ENCODE data around the gene MPZ. TPM values are rescaled to one million over a fixed set of nuclear protein-coding genes. Genes with fewer than 3 reads are reported as not detected.
A peak's percentile ranks its signal among the peaks of the same experiment; 100 is the strongest.
"Not testable (repeated sequence)": the region's sequence is repeated elsewhere in the genome, so short reads cannot be mapped to it uniquely, and the experiment has no call there.

MPZ gene
- 10 to 100 TPM in 1 of 4 donors, 1 to 10 TPM in 3; 4.2 to 12.5 (median 4.6) TPM for polyA plus RNA-seq (ENCODE audit: insufficient read length in 4 of 4)

DNA sequence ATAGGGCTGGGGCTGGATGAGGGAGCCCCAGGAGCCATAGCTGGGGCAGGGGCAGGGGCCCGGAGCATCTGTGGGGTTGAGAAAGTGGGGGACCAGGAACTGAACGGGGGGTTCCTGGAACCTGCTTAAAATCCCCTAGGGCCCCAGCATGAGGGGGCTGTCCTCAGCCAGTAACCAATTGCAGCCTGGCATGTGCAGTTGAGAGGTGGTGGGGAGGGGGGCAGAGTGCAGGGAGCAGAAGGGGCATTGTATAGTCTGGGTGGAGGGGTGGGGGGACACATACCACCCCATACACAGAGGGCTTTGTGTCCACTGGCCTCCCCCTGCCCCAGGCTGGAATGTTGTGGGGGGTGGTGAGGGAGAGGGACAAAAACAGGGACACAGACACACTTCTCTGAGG, at the start of gene MPZ:
TSS of gene MPZ (minus strand) at position 101 of the 400 bp plus-strand sequence. CDS start at position 38, 63 bp downstream.
- no peak for DNase-seq (ENCODE audit: low read depth in 4 of 4, low spot score in 3 of 4)

DNA sequence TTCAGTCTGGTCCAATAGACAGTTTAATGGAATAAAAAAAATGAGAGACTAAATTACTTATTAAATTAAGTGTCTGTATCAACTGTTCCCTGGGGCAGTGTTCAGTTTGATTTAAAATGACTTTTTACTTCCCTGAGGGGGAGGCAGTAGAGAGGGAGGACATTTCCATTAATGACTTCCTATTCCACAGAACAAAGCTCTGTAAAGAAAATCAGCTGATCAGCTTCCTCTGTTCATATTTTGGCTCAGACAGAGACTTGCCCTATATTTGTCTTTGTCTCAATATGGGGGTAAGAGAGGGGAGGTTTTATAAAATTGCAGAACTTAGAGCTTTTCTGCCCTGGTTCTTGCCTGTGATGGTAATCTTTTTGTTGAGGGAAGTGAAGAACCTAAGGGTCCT, 49.5 kb upstream of the MPZ start:
- DNase-seq (ENCODE audit: low read depth in 4 of 4, low spot score in 3 of 4), result no peak

DNA sequence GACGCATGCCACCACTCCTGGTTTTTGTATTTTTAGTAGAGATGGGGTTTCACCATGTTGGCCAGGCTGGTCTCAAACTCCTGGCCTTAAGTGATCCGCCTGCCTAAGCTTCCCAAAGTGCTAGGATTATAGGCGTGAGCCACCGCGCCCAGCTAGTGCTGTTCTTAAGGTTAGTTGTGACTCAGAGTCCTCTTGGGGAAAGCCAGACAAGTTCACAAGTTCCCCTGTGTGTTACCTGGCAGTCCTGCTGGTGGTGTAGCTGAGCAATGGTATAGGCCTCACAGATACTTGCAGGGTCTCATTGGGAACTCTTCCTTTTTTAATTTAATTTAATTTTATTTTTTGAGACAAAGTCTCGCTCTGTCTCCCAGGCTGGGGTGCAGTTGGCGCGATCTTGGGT, 47.3 kb upstream of the MPZ start:
- DNase-seq (ENCODE audit: low read depth in 4 of 4, low spot score in 3 of 4), result no peak

DNA sequence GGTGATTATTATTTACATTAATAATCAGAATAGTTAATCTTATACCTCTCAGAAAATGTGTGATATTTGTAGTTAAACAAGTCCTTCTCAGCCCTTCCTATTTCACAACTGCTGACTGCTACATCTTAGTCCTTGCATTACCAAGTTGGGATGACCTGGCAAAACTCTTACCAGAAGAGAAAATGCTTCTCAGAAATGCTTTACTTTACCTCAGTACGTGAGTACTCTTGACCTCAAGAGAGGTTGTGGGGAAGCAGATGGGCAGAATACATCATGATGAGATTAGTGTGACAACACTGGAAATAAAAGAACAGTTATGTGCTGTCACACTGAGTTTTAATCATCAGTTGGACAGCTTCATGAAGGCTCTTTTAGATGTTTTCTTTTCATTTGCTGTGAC, 41.7 kb upstream of the MPZ start:
- DNase-seq (ENCODE audit: low read depth in 4 of 4, low spot score in 3 of 4), result no peak

DNA sequence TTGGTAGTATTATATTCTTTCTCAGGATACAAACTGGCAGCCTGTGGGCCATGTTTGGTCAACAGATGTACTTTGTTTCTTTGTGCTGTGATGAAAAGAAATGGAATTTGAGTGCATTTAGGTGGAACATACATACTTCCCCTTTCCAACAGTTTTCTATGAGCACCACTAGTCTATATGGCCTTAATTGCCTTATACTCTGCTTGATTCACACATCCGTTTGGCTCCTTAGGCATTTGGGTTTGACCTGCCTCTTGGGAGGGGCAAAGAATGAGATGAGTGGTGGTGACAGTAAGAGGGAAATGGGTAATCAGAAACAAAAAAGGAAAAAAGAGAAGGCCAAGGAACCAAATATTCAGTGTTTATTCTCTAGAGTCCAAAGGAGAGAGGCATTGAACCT, 40.9 kb upstream of the MPZ start:
- DNase-seq (ENCODE audit: low read depth in 4 of 4, low spot score in 3 of 4), result no peak

DNA sequence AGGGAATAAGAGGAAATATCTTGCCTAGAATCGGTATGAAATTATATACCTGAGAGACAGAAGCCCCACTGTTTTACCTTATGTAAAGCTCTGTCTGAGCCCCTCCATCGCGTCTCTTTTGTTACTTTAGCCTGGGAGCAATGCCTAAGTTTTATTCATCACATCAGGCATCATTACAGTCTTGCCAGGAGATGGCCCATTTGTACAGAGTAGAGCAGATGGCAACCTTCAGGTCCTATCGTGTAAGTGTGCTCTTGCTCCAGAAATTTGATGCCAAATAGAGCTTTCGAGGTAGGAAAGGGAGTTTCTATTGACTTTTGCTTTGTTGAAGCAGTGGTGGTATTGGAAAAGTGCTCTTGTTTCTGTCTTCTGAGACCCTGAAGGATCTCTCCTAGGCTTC, 33.1 kb upstream of the MPZ start:
- no peak for DNase-seq (ENCODE audit: low read depth in 4 of 4, low spot score in 3 of 4)

DNA sequence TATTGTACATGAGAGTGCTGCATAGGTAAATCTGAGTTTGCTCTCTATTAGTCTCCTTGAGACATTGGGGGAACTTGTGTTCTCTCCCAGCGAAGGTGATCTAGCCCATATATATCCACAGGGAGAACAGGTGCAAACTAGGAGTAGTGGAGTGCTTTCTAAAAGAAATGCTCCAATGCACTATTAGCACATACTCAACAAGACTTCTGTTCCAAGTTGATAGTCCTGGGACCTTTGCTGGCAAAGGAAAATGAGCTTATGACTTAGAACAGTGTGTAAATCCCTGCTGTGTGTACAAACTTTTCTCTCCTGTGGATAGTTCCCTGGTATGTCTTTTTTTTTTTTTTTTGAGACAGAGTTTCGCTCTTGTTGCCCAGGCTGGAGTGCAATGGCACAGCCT, 32.4 kb upstream of the MPZ start:
- DNase-seq (ENCODE audit: low read depth in 4 of 4, low spot score in 3 of 4), result no peak

DNA sequence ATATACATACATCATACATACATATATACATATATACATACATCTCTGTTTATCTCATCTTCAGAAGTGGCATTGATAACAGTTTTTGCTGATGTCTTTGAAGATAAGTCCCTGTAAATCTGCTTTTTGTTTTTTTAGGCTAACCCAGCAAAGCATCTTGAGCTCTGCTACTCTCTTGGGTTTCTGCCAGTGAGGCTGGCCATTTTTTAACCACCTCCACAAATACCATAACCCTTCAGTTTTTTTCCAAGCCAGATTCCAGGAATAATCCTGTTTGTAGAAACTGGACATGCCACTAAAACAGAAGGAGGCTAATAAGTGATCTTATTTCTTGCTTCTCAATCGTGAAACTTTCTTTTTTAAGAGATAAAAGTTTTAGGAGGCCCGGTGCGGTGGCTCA, 26.0 kb upstream of the MPZ start:
- no peak for DNase-seq (ENCODE audit: low read depth in 4 of 4, low spot score in 3 of 4)

DNA sequence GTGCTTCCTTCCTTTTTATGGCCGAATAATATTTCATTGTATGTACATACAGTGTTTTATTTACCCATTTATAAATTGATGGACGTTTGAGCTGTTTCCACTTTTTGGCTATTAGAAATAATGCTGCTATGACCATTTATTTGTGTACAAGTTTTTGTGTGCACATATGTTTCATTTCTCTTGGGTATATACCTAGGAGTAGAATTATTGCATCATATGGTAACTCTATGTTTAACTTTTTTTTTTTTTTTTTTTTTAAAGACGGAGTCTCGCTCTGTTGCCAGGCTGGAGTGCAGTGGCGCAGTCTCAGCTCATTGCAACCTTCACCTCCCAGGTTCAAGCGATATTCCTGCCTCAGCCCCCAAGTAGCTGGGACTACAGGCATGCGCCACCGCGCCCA, 23.4 kb upstream of the MPZ start:
- DNase-seq (ENCODE audit: low read depth in 4 of 4, low spot score in 3 of 4), result no peak

DNA sequence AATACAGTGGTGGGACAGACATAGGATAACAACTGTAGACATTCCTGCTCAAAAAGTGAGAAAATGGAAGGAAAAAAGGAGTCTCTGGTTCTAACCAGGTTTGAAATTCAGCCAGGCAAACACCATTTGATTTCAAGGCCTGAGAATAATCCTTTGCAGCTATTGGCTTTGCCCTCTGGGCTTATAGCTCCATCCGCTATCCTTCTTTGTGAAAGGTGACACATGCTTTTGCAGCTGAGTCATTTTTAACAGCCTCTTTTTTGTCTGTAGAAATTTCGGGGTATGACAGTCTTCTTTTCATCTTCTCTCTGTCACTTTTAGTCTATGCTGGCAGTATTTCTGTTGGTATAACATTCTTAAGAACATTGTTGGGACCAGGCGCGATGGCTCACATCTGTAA, 20.6 kb upstream of the MPZ start:
- no peak for DNase-seq (ENCODE audit: low read depth in 4 of 4, low spot score in 3 of 4)

DNA sequence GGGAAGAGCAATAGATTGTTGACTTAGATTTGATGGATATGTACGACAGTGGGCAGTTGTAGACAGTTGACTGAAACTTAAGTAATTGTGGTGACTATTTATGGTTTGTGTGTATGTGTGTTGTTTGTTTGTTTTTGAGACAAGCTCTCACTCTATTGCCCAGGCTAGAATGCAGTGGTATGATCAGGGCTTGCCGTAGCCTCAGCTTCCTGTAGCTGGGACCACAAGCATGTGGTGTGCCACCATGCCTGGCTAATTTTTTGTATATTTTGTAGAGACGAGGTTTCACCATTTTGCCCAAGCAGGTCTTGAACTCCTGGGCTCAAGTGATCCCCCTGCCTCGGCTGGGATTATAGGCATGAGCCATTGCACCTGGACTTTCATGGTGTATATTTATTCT, 14.3 kb upstream of the MPZ start:
- no peak for DNase-seq (ENCODE audit: low read depth in 4 of 4, low spot score in 3 of 4)

DNA sequence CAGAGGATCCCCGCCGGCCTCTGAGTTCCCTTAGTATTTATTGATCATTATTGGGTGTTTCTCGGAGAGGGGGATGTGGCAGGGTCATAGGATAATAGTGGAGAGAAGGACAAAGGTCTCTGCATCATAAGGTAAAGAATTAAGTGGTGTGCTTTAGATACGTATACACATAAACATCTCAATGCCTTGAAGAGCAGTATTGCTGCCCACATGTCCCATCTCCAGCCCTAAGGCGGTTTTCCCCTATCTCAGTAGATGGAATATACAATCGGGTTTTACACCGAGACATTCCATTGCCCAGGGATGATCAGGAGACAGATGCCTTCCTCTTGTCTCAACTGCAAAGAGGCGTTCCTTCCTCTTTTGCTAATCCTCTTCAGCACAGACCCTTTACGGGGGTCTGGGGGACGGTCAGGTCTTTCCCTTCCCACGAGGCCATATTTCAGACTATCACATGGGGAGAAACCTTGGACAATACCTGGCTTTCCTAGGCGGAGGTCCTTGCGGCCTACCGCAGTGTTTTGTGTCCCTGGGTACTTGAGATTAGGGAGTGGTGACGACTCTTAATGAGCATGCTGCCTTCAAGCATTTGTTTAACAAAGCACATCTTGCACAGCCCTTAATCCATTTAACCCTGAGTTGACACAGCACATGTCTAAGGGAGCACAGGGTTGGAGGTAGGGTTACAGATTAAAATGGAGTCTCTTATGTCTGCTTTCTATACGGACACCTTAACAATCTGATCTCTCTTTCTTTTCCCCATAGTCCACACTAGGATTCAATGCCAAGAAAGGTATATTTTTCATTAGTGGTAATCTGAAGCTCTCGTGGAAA, 6.3 kb upstream of the MPZ start:
- not testable (repeated sequence) for DNase-seq (ENCODE audit: low read depth in 4 of 4, low spot score in 3 of 4)

DNA sequence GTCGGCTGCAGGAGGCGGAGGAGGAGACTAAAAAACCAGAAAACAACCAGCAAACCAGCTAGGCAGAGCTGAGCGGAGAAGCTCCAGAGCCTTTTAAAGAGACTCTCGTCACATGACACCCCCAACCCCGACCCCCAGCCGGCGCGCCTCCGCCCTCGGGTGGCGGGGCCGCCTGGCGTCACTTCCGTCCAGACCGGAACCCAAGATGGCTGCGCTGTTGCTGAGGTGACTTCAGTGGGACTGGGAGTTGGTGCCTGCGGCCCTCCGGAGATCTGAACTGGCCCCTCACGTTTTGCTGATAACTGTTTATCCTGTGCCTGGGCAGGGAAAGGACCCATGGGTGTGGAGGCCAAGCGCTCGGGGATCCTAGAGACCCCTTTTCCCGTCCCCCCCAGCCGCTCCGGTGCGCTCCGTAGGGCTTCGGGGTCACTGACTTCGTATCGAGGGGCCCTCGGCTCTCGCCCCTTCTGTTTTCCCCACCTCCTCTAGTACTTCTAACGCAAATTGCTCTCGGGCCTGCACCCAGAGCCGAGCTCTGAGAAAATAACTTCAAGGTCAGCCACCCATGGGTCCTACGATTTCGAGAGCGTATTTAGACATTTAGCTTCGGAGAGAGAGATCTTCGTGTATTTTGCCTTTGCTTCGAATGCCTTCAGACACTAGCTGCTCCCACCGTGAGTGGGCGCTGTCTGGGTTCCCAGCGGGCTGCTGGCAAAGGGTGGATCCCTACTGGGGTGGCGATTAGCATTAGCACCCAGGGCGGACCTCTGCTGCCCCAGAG, 4.6 kb upstream of the MPZ start, which contains the start of gene SDHC:
TSS of gene SDHC (plus strand) at position 181 of the 781 bp plus-strand sequence. CDS start at position 206, 25 bp downstream.
- DNase-seq (ENCODE audit: low read depth in 4 of 4, low spot score in 3 of 4), result peak; percentile 81 to 85 (median 84)

DNA sequence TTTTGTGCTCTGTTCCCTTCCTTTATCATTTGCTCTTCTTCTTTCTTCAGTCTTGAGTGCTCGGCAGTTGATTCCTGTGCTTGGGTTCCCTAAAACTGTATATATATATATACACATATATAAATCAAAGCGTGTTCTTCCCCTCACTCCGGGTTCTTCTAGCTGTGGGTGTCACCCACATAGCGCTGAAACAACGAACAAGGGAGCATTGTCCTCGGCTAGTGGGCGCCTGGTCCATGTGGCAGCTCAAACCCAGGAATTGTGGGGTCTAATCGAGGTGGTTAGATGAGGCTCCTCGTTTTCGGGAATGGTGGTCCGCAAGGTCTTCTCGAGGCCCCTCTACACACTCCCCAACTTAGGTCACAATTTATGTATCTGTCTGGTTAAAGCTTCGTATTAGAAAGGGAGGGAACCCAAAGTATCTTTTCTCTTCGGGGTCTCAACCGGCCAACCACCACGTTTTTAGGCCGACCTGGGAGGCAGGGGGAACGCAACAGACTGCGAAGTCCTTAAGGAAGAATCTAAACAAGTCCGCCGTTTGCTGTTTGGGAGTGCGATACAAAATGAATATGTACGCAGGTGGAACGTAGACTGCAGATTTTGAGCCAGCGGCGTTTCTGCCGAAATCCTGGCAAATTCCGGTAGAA, 3.9 kb upstream of the MPZ start:
- DNase-seq (ENCODE audit: low read depth in 4 of 4, low spot score in 3 of 4), result no peak

DNA sequence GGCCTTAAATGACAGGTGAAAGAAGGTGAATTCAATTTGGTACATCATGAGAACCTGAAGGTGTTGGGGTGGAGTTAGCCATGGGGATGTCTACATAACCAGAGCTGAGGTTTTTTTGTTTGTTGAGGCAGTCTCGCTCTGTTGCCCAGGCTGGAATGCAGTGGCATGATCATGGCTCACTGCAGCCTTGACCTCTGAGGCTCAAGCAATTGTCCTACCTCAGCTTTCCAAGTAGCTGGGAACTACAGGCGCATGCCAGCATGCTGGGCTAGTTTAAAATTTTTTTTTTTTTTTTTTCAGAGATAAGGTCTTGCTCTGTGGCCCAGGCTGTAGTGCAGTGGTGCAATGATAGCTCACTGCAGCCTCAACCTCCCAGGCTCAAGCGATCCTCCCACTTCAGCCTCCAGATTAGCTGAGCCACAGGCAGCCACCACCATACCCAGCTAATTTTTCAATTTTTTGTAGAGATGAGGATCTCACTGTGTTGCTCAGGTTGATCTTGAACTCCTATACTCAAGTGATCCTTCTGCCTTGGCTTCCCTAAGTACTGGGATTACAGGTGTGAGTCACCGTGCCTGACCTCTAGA, 1.9 kb upstream of the MPZ start:
- DNase-seq (ENCODE audit: low read depth in 4 of 4, low spot score in 3 of 4), result no peak

DNA sequence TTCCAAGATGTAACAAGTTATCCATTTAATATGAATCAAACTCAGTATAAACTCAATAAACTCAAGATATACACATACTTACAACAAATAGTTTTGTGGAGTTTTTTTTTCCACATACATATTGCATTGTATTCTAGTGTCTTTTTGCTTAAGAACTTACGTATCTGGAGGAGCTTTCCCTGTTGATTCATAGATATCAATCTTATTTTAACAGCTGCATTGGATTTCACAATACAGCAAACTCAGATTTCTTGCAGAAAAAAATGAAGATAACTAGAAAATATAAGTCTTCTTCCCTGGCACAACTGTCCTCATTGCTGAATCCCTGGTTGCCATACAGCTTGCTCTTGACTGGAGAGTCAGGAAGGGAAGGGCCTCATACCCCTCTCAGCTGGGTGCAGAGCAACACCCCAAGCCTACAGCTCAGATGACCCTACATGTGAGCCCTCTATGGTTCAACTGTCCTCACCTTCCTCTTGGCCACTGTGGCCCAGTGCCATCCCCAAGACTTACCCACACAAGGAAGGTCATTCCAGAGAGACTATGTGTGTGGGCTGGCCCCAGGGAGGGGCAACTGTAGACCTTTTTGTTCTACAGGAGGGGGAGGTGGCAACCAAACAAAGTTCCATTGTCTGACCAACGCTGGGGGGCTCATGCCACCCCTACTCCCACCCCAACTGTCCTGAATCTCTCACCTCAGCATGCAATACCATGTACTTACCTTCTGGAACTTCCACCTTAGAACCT, 1.7 kb downstream of the MPZ start:
- no peak for DNase-seq (ENCODE audit: low read depth in 4 of 4, low spot score in 3 of 4)

DNA sequence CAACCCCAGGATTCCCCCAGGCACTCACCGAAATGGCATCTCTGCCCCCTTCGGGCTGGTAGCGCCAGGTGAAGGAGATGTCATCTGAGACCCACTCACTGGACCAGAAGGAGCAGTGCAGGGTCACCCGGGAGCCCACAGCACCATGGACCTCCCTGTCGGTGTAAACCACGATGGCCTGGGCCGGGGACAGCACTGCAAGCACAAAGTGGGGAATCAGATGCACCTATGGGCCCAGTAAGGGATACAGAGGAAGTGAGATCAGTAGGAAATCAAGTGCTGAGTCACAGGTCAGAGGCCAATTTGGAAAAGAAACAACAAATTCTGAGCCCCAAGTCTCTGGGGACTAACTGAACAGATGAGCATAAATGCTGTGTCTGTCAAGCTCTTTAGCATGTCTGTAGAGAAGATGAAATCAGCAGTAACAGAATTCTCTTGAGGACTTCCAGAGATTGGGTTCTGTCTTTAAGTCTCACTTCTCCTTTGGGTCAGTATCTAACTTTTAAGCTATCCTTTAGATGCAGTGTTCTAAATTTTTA, 2.5 kb downstream of the MPZ start:
- DNase-seq (ENCODE audit: low read depth in 4 of 4, low spot score in 3 of 4), result no peak

DNA sequence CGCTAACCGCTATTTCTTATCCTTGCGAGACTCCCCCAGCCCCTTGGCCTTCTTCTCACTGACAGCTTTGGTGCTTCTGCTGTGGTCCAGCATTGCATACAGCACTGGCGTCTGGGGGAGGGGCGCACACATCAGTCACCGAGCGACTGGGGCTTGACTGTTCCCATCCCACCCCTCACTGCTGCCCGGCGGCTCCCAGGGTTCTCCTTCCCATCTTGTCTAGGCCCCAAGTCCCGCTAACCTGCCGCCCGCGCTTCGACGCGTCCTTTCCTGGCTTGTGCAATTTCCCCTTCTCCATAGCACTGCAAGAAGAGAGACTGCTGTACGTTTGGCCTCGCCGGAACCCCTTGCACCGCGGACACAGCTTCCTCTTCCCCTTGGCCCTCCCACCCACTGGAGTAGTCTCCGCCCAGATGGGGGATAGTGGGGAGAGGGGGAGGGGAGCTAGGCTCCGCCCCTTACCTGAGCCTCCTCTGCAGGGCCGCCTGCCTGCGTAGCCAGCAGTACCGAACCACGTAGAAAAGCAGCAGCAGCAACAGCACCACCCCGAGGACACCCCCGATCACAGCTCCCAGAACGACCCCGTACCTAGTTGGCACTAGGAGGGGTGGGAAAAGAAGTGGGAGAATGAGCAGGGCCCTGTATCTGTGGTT, 3.8 kb downstream of the MPZ start:
- DNase-seq (ENCODE audit: low read depth in 4 of 4, low spot score in 3 of 4), result peak; percentile 57 to 67 (median 63)

Data from right renal pelvis (tissue), 4 donors.